ENCODE measurements around the gene CUTC. TPM values are rescaled to one million over a fixed set of nuclear protein-coding genes. Genes with fewer than 3 reads are reported as not detected.

Gene CUTC
- total RNA-seq, 2 experiments from 2014 or later: 26.0 to 26.6 TPM

GRCh38 chr10:99769706-99770105 lies 37.7 kb downstream of the CUTC start:
- intact Hi-C loops (cut with micrococcal nuclease): no loop called here
- ChIA-PET CTCF (no interaction called here), POLR2A (no interaction called here)

DNA sequence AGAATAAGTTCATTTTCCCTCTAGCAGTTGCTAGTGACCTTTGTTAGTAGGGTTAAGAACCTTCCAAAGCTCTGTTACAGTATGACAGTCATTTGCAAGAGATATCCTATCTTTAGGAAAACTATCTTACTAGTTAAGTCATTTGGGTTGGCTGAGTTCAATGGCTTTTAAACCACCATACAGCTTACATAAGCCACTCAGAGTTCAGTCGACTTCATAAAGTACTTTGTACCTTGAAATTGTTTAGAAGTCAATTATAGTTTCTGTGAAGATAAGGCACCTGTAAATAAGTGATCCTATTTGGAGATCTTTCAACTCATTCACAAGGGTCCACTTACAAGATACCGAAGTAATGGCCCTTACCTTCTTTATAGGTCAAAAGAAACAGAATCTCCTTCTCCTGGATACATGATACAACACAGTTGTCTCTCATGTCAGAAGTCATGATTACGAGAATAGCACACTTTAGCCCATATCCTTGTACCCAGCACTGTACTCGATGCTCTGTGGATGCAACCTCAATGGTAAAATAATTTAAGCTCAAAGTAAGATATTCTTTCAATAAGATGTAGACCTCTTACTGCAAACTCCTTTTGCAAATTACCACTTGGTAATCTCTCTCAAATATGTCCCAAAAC lies 38.5 kb downstream of the CUTC start:
- H3K27ac Mint-ChIP-seq: no peak overlapping the region
- H3K27me3 Mint-ChIP-seq: no peaks in the 10 kb centered on the region

More at GRCh38 chr10:99769706-99770105, 37.7 kb downstream of the CUTC start:
- Mint-ChIP-seq H3K36me3 (peaks cover 2% of the 10 kb centered on the region), H3K4me1 (ENCODE audit: low read depth) (peaks cover 2% of the 10 kb centered on the region), H3K4me3 (no peak overlapping the region), H3K27ac (no peak overlapping the region), H3K9me3 (peaks cover 2% of the 10 kb centered on the region), H3K27me3 (no peaks in the 10 kb centered on the region)
- DNase-seq: no peak

DNA sequence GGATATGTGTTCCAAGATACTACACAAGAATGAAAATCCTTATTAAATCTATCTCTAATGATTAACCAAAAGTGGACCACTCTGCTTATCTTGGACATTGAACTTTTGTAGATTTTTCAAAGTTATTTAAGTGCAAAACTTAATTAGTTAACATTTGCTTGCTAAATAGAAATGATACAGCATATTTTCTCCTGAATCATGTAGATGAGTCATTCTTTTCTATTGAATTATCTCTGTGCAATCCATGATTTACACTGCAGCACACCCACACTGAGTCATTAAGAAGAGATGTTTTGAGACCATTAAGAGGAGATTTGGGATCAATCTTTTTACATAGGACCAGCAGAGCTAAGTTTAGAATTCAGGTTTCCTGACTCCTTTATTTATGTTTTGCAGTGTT lies 43.8 kb downstream of the CUTC start:
- H3K4me3 Mint-ChIP-seq: no peak overlapping the region
- peaks cover 4% of the 10 kb centered on the region for H3K4me1 Mint-ChIP-seq (ENCODE audit: low read depth)
- POLR2A ChIA-PET: no interaction called here
- no peak for DNase-seq
- H3K36me3 Mint-ChIP-seq: peaks cover 3% of the 10 kb centered on the region
- no peaks in the 10 kb centered on the region for H3K9me3 Mint-ChIP-seq
- H3K27ac Mint-ChIP-seq: no peak overlapping the region
- intact Hi-C loops (cut with micrococcal nuclease): no loop called here
- H3K27me3 Mint-ChIP-seq: no peaks in the 10 kb centered on the region
- CTCF ChIA-PET: no interaction called here

More for the DNA sequence above, 38.5 kb downstream of the CUTC start:
- CTCF ChIA-PET: interaction anchor here (0.7 kb wide), 1 partner anchor 57 kb away, joined by 3 read pairs; no protein-coding TSS in a partner anchor
- Mint-ChIP-seq H3K36me3 (peaks cover 2% of the 10 kb centered on the region), H3K4me1 (ENCODE audit: low read depth) (peaks cover 2% of the 10 kb centered on the region), H3K9me3 (peaks cover 2% of the 10 kb centered on the region), H3K4me3 (no peak overlapping the region)
- intact Hi-C loops (cut with micrococcal nuclease): no loop called here
- no peak for DNase-seq
- POLR2A ChIA-PET: no interaction called here

DNA sequence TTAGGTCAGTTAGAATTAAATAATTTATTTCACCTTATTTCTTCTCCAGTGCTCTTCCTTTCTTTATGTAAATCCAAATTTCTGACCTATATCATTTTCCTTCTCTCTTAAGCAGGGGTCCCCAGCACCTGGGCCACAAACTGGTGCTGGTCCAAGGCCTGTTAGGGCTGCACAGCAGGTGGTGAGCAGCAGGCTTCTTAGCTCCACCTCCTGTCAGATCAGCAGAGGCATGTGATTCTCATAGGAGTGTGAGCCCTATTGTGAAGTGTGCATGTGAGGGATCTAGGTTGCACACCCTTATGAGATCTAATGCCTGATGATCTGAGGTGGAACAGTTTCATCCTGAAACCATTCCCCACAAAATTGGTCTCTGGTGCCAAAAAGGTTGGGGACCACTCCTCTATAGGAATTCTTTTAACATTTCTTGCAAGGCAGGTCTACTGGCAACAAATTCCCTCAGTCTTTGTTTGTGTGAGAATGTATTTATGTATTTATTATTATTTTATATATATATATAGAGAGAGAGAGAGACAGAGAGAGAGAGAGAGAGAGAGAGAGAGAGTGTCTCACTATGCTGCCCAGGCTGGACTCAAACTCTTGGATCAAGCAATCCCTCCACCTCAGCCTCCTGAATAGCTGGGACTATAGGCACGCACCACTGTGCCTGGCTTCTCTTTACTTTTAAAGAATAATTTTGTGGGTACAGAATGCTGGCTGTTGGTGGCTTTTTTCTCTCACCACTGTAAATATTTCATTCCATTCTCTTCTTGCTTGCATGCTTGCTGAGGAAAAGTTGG lies 46.1 kb downstream of the CUTC start:
- H3K27ac Mint-ChIP-seq: no peak overlapping the region
- peaks cover 4% of the 10 kb centered on the region for H3K4me1 Mint-ChIP-seq (ENCODE audit: low read depth)
- no peak for DNase-seq
- no peaks in the 10 kb centered on the region for H3K27me3 Mint-ChIP-seq
- ChIA-PET CTCF (no interaction called here), POLR2A (no interaction called here)
- peaks cover 3% of the 10 kb centered on the region for H3K36me3 Mint-ChIP-seq
- no peaks in the 10 kb centered on the region for H3K9me3 Mint-ChIP-seq
- H3K4me3 Mint-ChIP-seq: no peak overlapping the region
- intact Hi-C loops (cut with micrococcal nuclease): no loop called here

DNA sequence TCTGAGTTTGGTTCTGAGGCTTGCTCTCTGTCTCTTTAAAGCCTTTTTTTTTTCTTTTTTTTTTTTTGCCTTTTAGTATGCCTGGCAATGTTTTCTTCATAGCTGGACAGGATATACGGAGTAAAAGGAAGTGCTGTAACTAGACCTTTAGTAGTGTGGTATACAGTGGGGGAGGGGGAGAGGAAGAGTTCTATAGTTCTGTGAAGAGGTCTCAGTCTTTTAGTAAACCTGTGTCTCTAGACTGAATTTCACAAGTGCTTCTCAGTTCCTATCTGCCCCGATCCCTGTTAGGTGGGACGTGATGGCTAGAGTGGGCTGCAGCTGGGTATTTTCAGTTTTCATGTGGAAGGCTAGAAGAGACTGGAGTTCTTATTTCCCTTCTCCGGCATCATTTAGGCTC lies 47.3 kb downstream of the CUTC start:
- H3K36me3 Mint-ChIP-seq: peaks cover 3% of the 10 kb centered on the region
- no peak for DNase-seq
- H3K27ac Mint-ChIP-seq: no peak overlapping the region
- intact Hi-C loops (cut with micrococcal nuclease): no loop called here
- no peaks in the 10 kb centered on the region for H3K27me3 Mint-ChIP-seq
- ChIA-PET CTCF (no interaction called here), POLR2A (no interaction called here)
- H3K4me1 Mint-ChIP-seq (ENCODE audit: low read depth): peaks cover 4% of the 10 kb centered on the region
- H3K9me3 Mint-ChIP-seq: no peaks in the 10 kb centered on the region
- no peak overlapping the region for H3K4me3 Mint-ChIP-seq

DNA sequence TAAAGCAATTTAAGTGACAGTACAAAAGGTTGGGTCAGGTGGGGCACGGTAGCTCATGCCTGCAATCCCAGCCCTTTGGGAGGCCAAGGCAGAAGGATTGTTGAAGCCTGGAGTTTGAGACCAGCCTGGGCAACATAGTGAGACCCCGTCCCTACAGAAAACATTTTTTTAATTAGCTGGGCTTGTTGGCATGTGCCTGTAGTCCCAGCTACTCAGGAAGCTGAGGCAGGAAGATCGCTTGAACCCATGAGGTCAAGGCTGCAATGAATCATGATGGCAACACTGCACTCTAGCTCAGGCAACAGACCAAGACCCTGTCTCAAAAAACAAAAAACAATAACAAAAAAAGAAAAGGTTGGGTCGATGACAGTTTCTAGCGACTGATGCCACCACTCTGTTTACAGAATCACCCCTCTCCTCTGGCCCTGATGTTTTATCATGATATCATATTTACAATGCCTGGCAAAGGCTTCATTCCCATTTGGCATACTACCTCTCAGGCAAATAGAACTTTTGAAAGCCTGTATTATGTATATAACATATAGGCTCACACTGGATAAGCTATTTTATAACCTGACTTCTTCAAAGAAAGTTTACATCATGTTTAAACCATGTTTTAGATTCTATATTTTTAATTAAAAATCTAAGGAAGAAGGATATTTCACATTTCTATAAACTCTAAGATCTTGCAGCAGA lies 49.8 kb downstream of the CUTC start:
- Mint-ChIP-seq H3K27me3 (no peaks in the 10 kb centered on the region), H3K4me3 (no peak overlapping the region), H3K36me3 (peaks cover 3% of the 10 kb centered on the region), H3K4me1 (ENCODE audit: low read depth) (no peaks in the 10 kb centered on the region), H3K27ac (no peak overlapping the region), H3K9me3 (no peaks in the 10 kb centered on the region)
- no peak for DNase-seq
- intact Hi-C loops (cut with micrococcal nuclease): no loop called here
- CTCF ChIA-PET: no interaction called here
- POLR2A ChIA-PET: no interaction called here

DNA sequence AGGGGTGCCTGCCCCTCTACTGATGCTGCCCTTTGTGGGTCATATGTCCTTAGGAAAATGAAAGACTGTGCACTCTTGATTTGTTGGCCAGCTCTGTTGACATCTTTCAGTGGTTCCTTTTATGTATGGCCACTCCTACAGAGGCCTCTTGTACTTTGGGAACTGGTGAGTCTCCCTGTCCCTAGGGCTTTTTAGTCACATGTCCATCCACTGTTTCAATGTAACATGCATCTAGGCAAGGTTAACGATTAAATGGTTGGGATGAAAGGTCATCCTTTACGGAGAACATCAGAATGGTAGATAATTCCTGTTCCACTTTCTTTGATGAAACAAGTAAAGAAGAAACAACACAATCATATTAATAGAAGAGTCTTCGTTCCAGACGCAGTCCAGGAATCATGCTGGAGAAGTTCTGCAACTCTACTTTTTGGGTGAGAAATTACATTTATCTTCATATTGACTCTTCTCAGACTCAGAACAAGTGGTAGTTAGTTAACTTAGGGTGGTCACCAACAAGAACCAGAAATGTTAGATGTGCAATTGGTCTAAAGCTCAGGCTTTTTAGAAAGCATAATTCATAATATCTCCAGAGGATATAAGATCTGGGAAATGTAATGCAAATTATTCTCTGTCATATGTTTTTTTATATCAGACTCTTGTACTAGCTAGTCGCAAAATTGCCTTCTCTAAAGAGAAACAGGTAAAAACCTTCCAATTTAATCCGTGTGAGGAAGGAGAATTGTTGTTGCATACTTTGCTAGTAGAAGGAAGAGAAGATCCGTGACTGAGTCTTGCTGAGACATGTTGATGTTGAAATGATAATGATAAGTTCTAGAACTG lies 50.6 kb downstream of the CUTC start, which contains the start of gene ABCC2:
ABCC2 (plus strand) TSS at position 194 of the 840 bp plus-strand sequence; CDS start at position 399, 205 bp downstream.
- CTCF ChIA-PET: no interaction called here
- Mint-ChIP-seq H3K9me3 (no peaks in the 10 kb centered on the region), H3K4me1 (ENCODE audit: low read depth) (no peaks in the 10 kb centered on the region), H3K27me3 (no peaks in the 10 kb centered on the region), H3K36me3 (peaks cover 3% of the 10 kb centered on the region), H3K4me3 (no peak within 1 kb of the TSS), H3K27ac (no peak within 1 kb of the TSS)
- DNase-seq: no peak
- intact Hi-C loops (cut with micrococcal nuclease): no loop called here
- POLR2A ChIA-PET: no interaction called here

DNA sequence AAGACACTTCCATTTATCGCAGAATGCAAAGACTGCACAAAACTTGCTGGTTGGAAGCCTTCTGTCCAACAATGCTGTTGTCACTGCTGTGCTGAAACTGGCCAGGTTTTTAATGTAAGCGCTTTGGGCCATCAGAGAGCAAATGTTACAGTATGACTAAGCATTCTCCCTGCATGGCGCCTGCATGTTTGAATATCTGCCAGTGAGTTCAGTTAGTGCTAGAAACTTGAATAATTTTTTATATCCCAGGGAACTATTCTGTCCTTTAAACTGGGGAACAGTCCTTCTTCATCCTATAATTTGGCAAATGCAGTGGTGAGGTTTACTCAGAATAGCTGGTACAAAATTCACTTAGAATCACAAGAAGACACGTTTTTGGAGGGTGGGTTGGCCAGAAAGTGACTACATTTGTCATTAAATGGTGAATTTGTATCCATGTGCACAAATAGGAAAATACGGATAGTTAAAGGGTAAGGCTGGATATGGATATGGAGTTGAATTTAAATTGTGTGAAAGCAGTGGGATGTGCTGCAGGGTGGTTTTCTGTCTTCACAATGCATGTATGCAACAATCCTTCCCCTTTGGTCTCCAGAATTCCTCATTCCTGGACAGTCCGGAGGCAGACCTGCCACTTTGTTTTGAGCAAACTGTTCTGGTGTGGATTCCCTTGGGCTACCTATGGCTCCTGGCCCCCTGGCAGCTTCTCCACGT lies 52.1 kb downstream of the CUTC start:
- CTCF ChIA-PET: no interaction called here
- Mint-ChIP-seq H3K9me3 (no peaks in the 10 kb centered on the region), H3K27ac (no peak overlapping the region), H3K4me1 (ENCODE audit: low read depth) (no peaks in the 10 kb centered on the region), H3K4me3 (no peak overlapping the region), H3K36me3 (peaks cover 3% of the 10 kb centered on the region), H3K27me3 (no peaks in the 10 kb centered on the region)
- intact Hi-C loops (cut with micrococcal nuclease): no loop called here
- DNase-seq: no peak
- POLR2A ChIA-PET: no interaction called here

DNA sequence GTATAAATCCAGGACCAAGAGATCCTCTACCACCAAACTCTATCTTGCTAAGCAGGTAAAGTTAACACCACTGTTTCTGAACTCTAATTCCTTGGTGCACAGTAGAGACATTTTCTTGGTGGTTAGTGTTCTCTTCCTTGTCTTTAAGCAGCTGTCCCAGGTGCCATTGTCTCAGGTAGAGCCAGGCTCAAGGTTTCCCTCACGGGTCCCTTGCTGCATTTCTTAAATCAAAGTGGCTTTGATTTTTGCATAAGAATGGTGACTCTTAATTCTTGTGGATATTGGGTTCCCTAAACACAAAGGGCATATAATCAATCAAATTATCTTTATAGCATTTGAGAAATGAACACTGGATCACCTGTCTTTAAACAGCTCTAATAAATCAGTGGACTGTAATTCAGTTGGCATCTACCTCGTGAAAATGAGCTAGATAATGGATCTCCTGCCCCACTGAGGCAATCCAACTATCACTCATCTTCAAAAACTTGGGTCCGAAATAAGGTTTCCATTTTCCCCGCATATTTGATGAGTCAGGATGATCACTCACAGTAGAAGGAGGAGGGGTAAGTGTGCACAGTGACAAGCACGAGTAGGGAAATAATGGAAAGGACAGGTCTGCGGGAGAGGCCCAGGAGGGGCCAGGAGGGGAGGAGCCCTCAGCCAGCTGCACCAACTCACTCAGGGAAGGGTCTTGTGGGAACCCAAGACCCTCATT lies 52.9 kb downstream of the CUTC start:
- H3K36me3 Mint-ChIP-seq: peaks cover 3% of the 10 kb centered on the region
- no peaks in the 10 kb centered on the region for H3K27me3 Mint-ChIP-seq
- intact Hi-C loops (cut with micrococcal nuclease): no loop called here
- no peak for DNase-seq
- POLR2A ChIA-PET: no interaction called here
- H3K4me3 Mint-ChIP-seq: no peak overlapping the region
- no peaks in the 10 kb centered on the region for H3K9me3 Mint-ChIP-seq
- CTCF ChIA-PET: no interaction called here
- no peaks in the 10 kb centered on the region for H3K4me1 Mint-ChIP-seq (ENCODE audit: low read depth)
- no peak overlapping the region for H3K27ac Mint-ChIP-seq

DNA sequence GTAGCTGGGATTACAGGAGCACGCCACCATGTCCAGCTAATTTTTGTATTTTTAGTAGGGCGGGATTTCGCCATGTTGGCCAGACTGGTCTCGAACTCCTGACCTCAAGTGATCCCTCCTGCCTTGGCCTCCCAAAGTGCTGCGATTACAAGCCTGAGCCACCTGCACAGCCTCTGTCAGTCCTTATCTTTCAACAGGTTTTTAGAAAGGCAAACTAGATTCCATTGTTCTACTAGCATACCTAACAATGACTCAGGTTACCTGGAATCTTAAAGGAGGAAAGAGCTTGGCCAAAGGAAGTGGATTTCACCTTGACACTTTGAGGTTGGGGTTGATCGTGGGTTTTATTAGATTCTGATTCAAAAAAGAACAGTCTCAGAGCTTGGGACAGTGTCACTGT lies 53.6 kb downstream of the CUTC start:
- H3K36me3 Mint-ChIP-seq: no peaks in the 10 kb centered on the region
- POLR2A ChIA-PET: no interaction called here
- no peaks in the 10 kb centered on the region for H3K27me3 Mint-ChIP-seq
- CTCF ChIA-PET: interaction anchor here (1.4 kb wide), 1 partner anchor 224 kb away, joined by 4 read pairs; the partner anchor contains the start of gene DNMBP
- H3K9me3 Mint-ChIP-seq: no peaks in the 10 kb centered on the region
- intact Hi-C loops (cut with micrococcal nuclease): no loop called here
- H3K27ac Mint-ChIP-seq: no peak overlapping the region
- no peak overlapping the region for H3K4me3 Mint-ChIP-seq
- H3K4me1 Mint-ChIP-seq (ENCODE audit: low read depth): no peaks in the 10 kb centered on the region
- DNase-seq: no peak

DNA sequence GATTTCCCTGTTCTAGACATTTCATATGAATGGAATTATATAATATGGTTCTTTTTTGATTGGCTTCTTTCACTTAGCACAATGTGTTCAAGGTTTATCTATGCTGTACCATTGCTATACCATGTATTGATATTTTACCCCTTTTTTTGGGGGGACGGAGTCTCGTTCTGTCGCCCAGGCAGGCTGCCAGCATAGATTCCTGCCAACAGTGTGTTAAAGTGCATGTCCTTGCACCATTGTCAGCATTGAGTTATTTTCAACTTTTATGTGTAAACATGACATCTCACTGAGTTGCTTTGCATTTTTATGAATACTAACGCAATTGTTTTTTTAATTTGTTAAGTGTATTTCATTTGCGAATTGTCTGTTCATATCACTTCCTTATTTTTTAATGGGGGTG lies 55.3 kb downstream of the CUTC start:
- H3K27ac Mint-ChIP-seq: no peak overlapping the region
- no peaks in the 10 kb centered on the region for H3K9me3 Mint-ChIP-seq
- H3K4me1 Mint-ChIP-seq (ENCODE audit: low read depth): no peaks in the 10 kb centered on the region
- no peak overlapping the region for H3K4me3 Mint-ChIP-seq
- intact Hi-C loops (cut with micrococcal nuclease): no loop called here
- no peaks in the 10 kb centered on the region for H3K36me3 Mint-ChIP-seq
- ChIA-PET CTCF (interaction anchor here (1.4 kb wide), 1 partner anchor 222 kb away, joined by 4 read pairs; the partner anchor contains the start of gene DNMBP), POLR2A (no interaction called here)
- H3K27me3 Mint-ChIP-seq: no peaks in the 10 kb centered on the region
- DNase-seq: no peak

All from activated CD4-positive, alpha-beta memory T cell treated with anti-CD3 and anti-CD28 coated beads for 36 hours (primary cell).